Measurements from ENCODE around the gene ROBO2.

ROBO2 gene, protein sequence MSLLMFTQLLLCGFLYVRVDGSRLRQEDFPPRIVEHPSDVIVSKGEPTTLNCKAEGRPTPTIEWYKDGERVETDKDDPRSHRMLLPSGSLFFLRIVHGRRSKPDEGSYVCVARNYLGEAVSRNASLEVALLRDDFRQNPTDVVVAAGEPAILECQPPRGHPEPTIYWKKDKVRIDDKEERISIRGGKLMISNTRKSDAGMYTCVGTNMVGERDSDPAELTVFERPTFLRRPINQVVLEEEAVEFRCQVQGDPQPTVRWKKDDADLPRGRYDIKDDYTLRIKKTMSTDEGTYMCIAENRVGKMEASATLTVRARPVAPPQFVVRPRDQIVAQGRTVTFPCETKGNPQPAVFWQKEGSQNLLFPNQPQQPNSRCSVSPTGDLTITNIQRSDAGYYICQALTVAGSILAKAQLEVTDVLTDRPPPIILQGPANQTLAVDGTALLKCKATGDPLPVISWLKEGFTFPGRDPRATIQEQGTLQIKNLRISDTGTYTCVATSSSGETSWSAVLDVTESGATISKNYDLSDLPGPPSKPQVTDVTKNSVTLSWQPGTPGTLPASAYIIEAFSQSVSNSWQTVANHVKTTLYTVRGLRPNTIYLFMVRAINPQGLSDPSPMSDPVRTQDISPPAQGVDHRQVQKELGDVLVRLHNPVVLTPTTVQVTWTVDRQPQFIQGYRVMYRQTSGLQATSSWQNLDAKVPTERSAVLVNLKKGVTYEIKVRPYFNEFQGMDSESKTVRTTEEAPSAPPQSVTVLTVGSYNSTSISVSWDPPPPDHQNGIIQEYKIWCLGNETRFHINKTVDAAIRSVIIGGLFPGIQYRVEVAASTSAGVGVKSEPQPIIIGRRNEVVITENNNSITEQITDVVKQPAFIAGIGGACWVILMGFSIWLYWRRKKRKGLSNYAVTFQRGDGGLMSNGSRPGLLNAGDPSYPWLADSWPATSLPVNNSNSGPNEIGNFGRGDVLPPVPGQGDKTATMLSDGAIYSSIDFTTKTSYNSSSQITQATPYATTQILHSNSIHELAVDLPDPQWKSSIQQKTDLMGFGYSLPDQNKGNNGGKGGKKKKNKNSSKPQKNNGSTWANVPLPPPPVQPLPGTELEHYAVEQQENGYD (N-terminal part only)

DNA sequence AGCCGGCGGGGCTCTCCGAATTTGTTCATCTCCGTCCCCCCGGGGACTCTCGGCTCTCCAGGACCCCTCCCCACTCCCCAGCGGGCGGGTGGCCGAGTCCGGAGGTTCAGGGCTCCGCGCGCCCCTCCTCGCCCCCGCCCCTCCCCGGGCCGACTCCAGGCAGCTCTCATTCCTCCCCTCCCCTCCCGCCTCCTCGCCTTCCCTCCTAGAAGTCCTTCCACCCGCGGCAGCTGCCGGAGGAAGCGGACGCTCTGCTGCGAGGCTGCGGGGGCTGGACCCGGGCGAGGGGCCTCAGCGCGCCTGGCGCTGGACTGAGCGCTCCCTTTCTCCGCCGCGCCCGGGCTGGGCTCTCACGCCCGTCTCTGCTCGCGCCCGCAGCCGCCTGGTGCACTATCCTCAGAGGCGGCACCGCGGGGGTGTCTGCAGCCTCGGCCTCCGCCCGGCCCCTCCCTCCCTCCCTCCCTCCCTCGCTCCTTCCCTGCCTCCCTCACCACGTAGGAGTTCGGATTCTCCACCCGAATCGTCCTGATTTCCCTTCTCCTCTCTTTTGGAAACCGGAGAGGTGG lies at the start of gene ROBO2:
ROBO2 (plus strand) TSS at position 494 of the 566 bp plus-strand sequence. CDS start 687 bp downstream, outside the sequence.
- peak; percentile 17 for DNase-seq

DNA sequence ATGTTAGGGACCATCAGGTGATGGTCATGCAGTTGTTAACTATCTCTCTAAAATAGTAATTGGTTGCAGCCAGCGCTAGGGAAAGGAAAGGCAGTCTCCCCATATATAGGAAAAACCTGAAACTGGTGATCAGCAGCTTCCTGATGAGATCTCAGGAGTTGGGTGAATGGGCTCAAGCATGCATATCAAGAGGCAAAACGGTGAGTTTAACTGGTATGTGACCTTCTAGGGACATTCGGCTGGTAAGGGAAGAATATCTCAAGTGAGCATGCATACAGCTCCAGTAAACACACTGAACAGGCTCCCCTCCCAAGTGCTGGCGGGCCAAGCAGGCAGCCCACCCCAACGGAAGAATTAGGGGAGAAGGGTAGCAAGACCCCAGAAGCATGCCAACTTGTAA lies 49.3 kb upstream of the ROBO2 start:
- DNase-seq: no peak

DNA sequence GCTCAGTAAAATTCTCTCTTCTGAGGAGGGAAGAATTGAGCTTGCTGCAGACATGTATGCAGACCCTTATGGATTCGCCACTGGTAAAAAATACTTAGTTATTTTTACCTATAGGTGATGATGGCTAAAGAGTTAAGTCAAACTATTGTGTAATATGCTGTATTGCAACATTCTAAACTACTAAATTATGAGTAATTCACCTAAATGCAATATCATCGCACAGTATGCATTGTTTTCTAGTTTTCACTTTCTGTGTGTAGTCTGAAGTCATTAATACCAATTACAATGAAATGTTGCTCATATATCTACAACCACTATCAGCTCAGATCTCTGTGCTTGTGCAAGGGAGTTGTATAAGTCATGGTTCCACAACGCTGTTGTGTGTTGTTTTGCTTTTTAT lies 48.7 kb upstream of the ROBO2 start:
- no peak for DNase-seq

DNA sequence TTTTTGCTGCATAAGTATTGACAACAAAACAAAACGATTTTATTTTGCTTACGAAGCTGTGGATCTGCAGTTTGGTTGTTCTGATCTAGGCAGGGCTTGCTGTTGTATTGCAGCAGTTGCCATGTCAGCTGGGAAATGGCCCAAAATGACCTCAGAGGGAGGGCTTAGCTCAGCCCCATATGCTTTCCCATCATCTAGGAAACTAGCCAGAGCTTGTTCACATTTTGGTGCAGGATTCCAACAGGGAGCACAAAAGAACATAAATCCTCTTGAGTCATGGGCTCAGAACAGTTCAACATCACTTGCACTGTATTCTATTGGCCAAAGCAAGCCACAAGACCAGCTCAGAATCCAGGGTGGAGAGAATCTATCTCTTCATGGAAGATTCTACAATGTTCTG lies 42.2 kb upstream of the ROBO2 start:
- DNase-seq: no peak

DNA sequence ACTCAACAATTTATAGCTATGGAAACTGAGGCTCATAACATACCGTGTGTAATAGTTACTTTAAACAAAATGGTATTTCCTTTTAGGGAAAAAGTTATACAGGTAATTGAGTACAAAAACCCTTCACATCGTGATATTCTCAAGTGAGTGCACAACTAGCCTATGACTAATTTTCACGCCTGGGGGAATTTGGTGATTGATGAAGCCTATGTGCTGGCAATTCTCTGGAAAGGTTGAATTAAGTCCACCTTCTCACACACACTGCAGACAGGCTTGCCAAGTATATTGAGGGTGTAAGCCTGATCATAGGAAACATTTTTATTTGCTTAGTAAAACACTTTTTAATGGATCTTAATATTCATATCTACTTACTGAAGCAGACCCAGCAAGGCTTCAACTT lies 41.3 kb upstream of the ROBO2 start:
- no peak for DNase-seq

DNA sequence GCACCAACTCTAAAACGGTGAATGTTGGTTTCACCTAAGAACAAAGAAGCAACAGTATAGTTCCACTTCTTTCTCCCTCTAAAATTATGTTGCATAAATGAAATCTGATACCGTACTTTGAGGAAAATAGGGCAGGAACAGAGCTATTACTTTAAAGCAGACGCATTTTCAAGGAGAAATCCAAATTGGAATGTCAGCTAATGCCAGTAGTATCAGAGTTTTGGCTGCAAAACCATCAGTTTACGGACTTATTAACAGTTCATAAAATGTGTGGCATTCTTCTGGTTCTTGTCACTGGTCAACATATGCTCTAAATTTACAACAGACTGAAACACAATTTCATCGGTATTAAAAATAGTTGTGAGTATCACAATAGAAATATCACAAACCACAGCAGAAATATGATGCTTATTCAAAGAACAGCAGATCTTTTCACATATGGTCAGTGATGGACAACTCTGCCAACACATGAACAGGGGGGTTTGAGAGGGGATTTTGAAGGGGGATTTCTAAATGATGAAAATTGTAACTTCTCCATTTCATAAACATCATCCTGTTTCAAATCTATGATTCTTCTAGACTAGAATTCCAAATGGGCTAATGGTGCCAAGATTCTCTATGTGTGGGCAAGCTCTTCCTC lies 38.7 kb upstream of the ROBO2 start:
- no peak for DNase-seq

DNA sequence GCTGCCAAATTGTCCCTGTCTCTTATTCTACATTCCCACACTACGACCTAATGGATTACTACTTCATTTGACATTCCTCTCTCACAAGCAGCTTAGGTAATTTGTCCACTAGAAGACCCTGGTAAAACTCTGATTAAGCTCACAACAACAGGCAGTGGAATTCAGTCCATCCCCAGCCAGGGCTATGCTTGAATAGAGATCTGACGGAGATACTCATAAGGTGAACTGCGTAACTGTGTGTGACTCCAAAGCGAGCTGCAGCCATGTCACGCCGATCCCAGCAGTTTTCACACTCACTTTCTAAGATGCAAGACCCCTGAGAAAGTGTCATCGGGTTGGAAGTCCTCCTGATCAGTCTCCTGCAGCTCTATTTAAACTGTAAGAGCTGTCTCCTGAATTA lies 25.7 kb upstream of the ROBO2 start:
- DNase-seq: no peak

DNA sequence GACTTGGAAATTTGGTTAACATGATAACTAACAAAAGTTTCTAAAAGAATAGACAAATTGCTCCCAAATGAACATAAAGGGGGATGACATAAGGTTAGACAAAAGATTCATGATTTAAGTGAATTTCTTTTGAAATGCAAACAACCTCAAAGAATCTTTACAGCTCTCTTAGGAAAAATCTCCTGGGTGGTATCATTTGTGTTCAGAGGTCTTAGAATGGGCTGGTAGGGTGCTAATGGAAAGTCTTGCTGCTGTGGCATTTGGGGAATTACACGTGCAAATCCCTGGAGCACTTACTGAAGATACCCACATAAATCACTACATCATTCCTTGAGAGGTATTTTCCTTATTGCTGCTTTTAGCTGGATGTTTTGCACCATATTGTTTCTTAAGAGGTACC lies 14.4 kb upstream of the ROBO2 start:
- no peak for DNase-seq

DNA sequence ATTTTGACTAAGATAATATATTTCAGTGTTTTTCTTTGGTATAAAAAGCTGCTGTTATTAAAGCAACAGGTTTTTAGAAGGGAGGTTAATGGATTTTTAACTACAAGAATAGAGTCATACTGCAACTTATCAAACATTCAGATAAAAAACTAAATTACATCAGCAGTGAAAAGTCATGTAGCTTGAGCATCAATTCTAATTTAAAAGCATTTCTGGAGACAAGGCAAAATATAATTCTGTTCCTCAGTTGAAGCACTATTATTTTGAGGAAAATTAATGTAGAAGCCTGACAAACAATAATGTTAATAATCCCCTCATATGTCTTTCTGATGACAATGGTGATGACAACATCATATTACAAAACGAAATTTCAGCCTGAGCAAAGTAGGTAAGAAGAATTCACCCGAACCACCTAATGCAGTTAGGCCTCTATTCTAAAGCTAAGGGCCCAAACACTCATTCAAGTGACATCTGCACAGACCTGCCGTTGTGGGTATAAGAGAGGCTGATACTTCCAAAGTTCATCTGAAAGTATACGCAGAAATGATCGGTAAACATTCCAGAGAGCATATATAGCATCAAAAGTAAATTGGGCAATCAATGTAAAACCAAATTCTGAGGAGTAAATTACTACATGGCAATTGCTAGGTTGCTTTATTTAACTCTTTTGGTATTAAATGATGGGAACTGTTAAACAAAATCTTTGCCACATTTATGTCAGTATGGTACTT lies 12.8 kb upstream of the ROBO2 start:
- DNase-seq: no peak

DNA sequence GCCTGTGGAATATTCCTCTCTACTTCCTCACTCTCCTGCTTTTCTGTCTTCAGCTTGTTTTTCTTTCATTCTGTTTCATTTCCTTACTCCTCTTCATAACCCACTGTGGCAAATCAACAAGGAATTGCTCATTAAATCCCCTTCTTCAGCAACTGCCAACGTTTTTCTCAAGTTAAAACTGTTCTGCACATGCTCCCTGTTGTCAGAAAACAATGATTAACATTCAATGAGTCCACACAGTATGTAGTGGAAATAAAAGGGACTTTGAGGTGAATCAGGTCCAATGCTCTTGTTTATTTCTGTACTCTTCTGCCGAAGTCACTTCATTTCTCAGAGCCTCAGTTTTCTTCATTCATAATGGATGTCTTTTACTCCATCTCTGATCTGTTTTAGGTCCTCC lies 11.9 kb upstream of the ROBO2 start:
- no peak for DNase-seq

DNA sequence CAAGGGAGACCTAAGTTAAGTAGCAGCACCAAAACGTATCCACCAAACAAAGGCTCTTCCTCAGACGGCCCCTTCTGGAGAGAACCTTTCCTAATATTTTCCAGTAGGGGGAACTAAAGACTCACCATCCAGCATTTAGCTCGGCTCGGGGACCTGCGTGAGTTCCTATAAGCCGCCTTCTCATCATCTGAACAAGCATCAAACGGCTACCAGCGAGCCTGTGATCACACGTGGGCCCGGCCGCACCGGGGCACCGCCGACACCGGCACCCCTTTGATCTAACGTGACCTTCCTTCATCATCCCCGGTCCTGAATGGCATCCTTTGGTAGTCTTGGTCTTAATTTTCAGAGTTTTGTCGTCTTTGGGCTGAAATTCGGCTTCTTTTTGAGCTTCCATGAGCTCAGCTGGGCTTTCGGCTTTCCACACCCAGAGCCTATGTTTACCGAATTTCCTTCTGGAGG lies 1.4 kb upstream of the ROBO2 start:
- DNase-seq: peak; percentile 77

DNA sequence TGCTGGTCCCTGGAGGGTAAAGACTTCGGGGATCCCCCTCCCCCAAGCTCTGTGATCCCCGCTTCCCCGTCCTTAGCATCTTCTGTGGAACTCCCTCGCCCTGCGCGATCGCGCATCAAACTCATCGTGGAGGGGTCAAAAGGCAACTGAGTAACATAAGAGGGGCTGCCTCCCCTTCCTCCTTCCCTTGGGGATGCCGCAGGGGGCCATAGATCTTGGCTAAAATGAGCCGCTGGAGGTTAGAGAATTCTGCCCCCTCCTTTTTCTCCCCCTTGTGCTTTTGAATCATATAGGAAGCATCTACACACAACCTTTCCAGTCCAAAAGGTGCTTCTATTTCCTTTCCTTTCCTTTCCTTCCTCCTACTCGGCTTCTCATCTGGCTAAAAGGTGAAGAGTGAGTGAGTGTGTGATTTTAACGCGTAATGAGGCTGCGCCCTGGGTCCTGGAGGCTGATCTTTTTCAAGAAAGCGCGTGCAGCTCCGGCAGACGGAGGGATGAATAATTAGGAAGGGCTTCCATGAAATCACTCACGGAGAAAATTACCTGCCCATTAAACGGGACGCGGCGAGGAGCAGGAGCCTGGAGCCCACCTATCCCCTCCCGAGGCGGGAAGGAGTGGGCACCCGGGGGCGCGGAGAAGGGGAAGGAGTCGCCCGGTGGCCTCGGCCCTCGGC lies 831 bp upstream of the ROBO2 start:
- DNase-seq: peak; percentile 47

DNA sequence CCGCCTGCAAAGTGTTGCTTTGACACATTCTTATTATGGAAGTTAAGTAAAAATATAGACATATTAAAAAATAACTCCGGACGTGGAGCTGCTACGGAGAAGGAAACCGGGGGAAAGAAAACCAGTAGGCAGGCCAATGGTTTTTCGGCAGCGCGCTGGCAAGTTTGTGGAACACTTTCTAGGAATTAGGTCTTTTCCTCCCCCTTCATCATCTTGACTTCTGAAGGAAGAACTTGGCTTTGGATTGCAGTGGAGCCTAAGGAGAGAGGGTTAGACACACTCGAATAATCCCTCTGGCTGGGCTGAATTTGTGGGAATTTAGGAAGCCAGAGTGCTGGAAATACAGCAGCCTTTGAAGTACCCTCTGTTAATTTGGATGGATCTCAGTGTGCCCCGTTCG lies 317 bp downstream of the ROBO2 start:
- DNase-seq: no peak

DNA sequence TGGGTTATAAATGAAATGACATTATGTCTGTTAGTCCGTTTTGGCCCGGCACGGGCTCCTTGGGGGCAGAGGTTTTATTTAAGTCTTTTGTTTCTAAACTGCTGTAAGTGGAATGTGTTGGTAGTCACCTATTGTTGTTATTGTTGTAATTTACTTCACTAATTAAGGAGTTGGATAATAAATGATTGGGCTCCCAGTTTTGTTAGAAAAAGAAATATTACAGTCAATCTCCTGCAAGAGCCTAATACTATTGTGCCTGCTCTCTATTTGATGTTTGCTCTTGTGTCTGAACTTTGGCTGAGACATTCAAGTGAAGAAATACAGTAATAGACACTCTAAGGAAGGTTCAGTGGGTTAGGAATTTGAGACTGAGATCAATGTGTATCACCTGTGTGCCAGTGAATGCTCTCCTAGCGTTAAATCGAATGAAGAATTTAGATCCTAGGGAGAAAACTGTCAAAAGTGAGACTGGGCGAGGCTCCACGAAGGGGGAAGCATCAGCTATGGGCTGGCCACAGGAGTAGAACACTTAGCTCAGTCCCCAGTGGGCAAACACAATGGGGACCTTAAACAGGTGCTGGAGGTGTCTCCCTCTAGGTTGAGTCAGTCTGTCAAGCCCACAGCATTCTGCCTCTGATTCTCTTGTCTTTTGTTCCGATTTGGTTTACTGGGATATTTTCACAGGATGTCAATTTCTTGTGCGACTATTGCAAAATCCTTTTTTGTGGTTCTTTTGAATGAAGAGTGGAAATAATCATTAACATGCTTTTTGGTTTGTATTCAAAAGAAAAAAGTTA lies 1.2 kb downstream of the ROBO2 start:
- DNase-seq: peak; percentile 16

DNA sequence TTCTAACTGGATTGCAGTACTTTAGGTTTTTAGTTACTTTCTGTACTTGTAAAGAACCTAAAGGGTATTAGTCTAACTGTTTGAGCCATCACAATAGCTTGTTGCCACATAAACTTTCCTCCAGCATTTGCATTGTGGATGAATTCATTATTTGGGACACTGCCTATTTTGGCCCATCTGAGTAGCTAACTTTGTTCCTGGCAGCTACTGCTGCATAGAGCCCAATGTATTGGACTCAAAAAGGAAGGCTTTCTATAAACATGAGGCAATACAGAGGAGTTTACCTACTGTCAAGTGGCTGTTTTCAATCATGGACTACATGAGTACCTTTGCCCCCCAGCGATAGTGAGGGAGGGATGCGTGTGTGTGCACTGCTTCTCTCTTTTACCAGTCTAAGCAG lies 1.9 kb downstream of the ROBO2 start:
- no peak for DNase-seq

DNA sequence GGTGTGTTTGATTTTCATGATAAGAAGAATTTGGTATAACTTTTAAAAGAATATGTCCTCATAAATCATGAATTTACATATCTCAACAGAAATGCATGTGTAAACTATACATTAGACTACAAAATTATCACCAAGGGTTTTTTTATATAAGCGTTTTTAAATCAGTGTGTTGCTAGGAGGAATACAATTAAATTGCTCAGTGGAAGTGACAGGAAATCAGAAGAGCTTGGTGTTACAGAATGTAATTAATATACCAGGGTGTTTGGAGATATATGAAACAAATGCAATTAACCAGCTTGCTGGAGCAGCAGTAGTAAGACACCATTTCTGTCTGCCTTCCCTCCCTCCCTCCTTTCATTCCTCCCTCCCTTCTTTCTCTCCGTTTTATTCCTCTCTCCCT lies 2.4 kb downstream of the ROBO2 start:
- DNase-seq: no peak

DNA sequence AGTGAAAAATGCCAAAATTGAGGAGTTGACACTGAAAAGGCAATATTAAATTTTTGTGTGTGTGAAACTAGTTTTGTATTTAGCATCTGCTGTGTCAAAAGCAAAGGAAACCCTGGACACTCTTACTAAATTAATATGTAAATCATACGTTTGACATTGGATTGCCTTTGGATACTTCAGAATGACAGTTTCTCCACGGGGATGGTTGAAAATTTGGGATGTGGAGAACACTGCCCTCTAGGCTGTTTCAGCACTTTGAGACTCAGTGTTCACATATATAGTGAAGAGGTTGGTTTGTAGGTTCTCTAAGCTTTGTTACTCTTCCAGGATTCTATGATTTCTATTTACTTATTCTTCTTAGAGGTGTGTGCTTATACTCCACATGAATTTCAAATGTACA lies 3.0 kb downstream of the ROBO2 start:
- no peak for DNase-seq

DNA sequence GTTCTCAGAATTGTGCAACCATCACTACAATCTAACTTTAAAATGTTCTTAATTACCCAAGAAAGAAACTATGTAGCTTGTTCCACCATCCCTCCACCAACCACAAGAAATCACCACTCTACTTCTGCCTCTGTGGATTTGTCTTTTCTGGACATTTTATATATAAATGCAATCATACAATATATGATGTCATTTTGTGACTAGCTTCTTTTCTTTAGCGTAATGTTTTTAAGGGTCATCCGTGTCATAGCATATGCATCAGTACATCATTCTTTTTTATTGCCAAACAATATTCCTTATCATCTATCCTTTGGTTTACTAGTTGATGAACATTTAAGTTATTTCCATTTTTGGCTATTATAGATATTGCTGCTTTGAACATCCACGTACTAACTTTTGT lies 5.8 kb downstream of the ROBO2 start:
- no peak for DNase-seq

DNA sequence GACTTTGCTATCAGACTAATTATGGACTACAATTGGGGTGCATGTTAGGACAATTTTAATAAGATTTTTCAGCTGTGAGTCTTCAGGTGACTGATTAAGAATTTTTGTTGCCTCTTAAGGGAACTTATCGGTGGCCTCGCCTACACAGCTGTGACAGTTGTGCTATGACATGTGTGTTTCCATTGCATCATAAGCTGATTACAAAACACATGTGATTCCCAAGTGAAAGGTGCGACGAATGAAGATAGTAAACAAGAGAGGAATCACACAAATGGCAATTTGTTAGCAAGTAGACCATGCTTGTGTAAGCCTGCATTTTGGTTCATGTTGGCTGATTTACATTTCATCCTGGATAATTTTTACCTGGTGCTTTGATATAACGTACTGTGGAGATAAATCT lies 8.3 kb downstream of the ROBO2 start:
- no peak for DNase-seq

DNA sequence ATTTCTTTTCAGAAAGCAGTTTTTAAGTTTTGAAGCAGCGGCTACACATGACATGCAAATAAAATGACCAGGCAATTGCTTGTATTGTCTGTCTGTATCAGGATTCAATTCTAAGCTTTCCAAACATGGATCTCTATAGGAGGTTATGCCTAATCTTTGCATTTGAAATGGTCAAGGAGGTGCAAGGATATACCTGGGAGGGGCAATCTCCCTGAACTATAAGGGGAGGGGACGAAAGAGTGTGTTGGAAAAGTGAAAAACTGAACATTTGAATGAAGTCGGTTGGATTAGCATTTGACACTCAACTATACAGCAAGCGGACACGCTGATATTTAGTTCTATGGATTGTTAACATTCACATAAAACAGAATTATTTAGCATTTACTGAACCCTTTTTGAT lies 11.7 kb downstream of the ROBO2 start:
- DNase-seq: no peak

All from DMS79 treated with DMSO at 0.1 percent for 48 hours (cell line).